Measurements from ENCODE around the gene MAN1C1.
"Not testable (repeated sequence)": the region's sequence is repeated elsewhere in the genome, so short reads cannot be mapped to it uniquely, and the experiment has no call there.

The MAN1C1 gene

DNA sequence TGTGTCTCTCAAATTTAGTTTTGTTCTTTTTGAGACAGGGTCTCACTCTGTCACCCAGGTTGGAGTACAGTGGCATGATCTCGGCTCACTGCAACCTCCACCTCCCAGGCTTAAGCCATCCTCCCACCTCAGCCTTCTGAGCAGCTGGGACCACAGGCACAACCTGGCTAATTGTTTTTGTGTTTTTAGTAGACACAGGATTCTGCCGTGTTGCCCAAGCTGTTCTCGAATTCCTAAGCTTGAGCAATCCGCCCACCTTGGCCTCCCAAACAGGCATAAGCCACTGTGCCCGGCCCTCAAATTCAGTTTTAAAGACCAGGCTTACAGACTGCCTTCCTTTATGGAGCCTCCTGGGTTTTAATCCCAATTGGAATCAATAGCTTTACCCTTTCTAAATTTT lies 99.7 kb downstream of the MAN1C1 start:
- DNase-seq (ENCODE audit: low spot score) = no peak

- no peak for DNase-seq (ENCODE audit: low spot score)
These were observed 102.1 kb downstream of the MAN1C1 start for GRCh38 chr1:25718732-25719131.

DNA sequence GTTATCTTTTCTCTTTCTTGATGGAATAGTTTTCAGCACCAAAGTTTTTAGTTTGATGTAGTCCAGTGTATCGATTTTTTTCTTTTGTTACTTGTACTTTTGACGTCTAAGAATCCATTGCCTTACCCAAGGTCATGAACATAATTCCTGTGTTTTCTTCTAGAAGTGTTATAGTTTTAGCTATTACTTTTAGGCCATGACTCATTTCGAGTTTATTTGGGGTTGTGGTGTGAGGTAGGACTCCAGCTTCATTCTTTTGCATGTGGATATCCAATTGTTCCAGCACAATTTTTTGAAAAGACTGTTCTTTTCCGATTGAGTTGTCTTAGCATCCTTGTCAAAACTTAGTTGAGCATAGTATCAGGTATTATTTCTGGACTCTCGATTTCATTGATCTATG lies 104.0 kb downstream of the MAN1C1 start:
- DNase-seq (ENCODE audit: low spot score) = no peak

GRCh38 chr1:25723250-25723880 lies 106.8 kb downstream of the MAN1C1 start:
- no peak for DNase-seq (ENCODE audit: low spot score)

DNA sequence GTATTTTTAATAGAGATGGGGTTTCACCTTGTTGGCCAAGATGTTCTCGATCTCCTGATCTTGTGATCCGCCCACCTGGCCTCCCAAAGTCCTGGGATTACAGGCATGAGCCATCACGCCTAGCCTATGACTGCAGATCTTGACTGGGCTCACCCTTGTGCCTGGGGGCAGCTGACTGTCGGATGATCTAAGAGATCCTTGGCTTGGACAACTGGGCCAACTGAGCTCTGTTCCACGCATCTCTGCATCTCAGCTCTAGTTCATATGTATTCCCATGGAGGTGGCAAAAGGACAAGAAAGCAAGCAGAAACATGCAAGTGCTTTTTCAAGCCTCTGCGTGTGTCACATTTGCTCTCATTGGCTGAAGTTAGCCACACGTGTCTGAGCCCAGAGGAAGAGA lies 107.6 kb downstream of the MAN1C1 start:
- DNase-seq (ENCODE audit: low spot score) = no peak

DNA sequence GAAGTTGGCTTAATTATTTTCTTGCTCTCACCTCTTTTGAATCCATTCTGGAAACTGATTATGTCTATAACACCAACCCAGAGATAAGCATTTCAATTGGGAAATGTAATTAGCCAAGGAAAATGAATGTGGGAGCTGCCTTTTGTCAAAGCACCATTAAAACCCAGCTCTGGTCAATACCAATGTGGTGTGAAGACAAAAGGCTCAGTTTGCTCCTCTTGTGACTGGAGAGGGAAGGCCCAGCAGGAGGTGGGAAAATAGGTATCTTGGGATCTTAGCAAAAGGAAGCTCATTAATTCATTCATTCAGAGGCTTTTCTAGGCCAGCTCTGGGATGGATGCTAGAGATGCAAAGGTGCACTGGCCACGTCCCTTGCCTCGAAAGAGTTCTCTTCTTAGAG lies 108.4 kb downstream of the MAN1C1 start:
- no peak for DNase-seq (ENCODE audit: low spot score)

DNA sequence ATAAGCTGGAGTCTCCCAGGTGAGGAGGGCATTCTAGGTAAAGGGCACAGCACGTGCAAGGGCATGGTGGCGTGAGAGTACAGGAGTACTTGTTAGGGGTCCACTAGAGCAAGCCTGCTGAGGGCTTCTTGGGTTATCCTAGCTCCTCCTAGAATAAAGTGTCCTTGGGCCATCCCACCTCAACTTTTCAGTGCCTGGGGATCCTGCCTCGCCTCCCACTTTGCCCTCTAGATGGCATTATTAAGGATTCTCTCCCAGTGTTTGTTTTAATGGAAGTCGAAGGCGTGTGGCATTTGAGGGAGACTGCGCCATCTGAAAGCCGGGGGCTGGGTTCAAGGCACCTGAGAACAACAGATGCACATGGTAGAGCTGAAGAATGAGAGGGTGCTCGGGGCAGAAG lies 108.9 kb downstream of the MAN1C1 start:
- no peak for DNase-seq (ENCODE audit: low spot score)

DNA sequence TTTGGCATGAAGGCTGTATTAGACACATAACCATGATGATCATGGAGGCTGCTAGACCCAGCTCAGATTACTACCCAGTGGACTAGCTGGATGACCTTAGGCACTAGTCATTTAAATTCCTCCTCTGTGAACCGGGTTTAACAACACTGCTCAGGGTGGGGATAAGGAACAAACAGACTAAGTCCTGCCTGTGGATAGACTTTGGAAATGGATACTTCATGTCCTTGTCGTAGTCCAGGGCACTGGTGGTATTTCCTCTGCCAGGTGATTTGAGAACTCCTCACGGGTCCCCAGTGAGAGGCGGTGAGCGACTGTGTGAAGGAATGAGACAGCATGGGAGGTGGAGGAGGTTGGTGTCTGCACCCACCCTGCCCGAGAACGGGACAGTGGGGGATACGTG lies 110.5 kb downstream of the MAN1C1 start:
- no peak for DNase-seq (ENCODE audit: low spot score)

DNA sequence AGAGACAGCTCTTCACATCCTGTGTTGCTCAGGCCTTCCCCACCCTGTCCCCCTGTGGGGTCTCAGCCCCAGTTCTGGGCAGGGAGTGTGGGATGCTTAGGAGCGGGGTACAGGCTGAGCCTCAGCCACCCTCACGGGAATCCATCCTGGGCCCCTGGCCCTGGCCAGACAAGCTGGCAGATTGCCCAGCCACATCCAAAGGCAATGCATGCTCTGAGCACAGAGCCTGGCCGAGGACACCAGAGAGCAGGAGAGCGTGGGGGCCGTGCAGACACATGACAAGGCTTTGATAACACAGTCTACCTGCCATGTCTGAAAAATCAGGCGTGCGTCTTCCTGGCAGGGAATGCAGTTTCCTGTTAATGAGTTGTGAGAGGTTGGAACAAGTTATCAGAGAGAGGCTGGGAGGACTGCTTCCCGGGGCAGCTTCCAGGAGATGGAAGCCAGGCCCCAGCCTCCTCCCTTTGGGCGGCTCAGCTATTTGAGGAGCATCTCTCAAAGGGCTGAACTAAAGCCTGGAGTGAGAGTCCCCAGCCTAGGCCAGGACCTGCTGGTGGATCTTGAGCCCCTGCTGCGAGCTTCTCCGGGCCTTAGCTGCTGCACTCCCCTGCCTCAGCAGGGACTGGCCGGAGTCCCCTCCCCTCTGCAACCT lies 111.2 kb downstream of the MAN1C1 start:
- DNase-seq (ENCODE audit: low spot score) = no peak

- no peak for DNase-seq (ENCODE audit: low spot score)
These were observed 111.8 kb downstream of the MAN1C1 start for GRCh38 chr1:25728301-25728935.

- DNase-seq (ENCODE audit: low spot score) = no peak
These were observed 112.5 kb downstream of the MAN1C1 start for GRCh38 chr1:25729045-25729444.

- no peak for DNase-seq (ENCODE audit: low spot score)
These were observed 113.4 kb downstream of the MAN1C1 start for GRCh38 chr1:25729790-25730644.

DNA sequence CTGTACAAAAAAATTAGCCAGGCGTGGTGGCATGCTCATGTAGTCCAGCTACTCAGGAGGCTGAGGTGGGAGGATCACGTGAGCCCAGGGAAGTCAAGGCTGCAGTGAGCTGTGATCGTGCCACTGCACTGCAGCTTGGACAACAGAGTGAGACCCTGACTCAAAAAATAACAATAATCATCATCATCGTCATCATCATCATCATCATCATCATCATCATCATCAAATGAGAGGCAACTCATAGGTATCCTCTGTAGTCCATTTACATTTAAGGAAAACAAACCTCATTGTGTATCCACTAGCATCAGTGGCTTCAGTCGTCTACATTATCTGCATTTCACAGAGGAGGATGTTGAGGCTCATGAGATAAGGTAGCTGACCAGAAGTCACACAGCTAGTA lies 114.6 kb downstream of the MAN1C1 start:
- DNase-seq (ENCODE audit: low spot score) = no peak

GRCh38 chr1:25731626-25732370 lies 115.2 kb downstream of the MAN1C1 start:
- no peak for DNase-seq (ENCODE audit: low spot score)

DNA sequence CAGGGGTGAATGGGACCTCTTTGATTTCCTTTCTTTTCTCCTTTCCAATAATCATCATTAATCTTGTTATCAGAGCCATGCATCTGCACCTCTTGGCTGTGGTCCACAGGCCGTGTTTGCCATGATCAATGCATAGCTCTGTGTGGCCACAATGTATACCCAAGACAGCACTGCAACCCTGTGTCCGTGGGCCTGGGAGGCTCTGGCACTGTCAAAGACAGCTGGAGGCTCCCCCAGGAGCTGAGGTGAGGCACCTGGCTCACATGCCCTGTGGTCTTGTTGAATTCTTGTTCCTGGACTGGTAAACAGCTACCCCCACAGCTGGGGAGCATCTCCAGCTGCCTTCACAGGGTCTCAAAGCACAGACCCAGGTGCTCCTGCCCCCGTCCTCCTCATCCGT lies 116.2 kb downstream of the MAN1C1 start:
- no peak for DNase-seq (ENCODE audit: low spot score)

GRCh38 chr1:25733271-25733670 lies 116.7 kb downstream of the MAN1C1 start:
- DNase-seq (ENCODE audit: low spot score) = no peak

GRCh38 chr1:25734991-25735390 lies 118.4 kb downstream of the MAN1C1 start:
- not testable (repeated sequence) for DNase-seq (ENCODE audit: low spot score)

DNA sequence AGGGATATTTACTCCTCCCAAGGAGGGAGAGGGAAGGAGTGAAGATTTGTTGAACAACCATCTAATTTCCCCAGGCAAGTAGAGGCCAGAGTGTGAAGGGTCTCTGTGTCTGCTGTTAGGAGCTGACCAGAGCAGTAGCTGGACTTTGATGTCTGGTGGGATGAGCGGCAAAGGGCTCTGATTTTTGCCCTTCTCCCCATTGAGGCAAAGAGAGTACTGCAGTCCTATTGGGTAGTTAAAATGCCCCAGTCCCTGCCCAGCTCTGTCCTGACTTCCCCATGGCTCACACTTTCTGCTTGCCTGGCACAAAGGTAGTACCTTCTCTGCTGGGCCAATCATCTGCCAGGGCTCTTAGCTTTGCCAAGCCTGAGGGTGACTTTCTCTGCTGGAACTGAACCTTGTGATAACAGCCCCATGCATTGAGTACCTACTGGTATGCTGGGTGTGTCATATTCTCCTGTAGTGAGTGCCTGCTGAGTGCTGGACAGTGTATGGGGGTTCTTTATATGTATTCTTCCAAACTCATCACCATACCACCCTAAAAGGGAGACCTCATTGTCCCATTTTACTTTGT lies 119.5 kb downstream of the MAN1C1 start:
- no peak for DNase-seq (ENCODE audit: low spot score)

GRCh38 chr1:25737130-25737529 lies 120.5 kb downstream of the MAN1C1 start:
- DNase-seq (ENCODE audit: low spot score) = no peak

- no peak for DNase-seq (ENCODE audit: low spot score)
These were observed 121.9 kb downstream of the MAN1C1 start for GRCh38 chr1:25738499-25738898.

DNA sequence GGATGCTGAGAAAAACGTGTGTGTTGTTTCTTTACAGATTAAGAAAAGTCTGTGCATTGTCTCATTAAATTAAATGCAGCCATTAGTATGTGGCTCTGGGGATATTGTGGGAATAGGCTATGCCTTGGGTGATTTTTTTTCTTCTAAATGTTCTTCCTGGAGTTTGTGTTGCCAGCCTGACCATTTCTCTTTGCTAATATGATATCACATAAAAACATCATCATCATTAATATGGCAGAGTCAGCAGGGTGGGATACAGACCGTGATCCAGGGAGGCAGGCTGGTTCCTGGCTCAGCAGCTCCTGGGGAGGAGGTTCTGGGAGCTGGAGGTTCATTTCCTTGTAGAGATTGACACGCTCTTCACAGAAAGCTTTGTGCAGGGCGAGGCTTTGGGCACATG lies 122.8 kb downstream of the MAN1C1 start:
- no peak for DNase-seq (ENCODE audit: low spot score)

DNA sequence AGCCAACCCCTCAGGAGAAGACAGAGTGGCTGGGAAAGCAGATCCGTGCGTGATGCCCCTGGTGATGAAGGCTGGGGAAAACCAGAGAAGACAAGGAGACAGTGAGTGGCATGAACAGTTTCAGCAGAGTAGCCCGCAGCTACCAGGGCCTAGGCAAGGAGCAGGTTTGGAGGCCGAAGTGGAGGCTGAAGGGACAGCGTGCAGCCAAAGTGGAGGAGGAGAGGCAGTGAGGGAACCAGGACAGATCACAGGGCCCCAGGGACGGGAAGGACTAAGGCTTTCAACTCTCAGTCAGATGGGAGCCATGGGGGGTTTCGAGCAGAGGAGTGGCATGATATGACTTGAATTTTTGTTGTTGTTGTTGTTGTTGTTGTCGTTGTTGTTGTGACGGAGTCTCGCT lies 123.5 kb downstream of the MAN1C1 start:
- DNase-seq (ENCODE audit: low spot score) = no peak

Measured in hematopoietic multipotent progenitor cell treated with erythropoietin and hydrocortisone succinate and interleukin-3 and kit ligand, for 17 days (in vitro differentiated cells).